Measurements from ENCODE around the gene TYW1B.
"Not testable (repeated sequence)": the region's sequence is repeated elsewhere in the genome, so short reads cannot be mapped to it uniquely, and the experiment has no call there.

Gene TYW1B

GRCh38 chr7:72827839-72828591, at the start of gene TYW1B:
Gene TYW1B, minus strand, starts transcription at chr7:72828200. Its CDS starts 125 bp downstream, at chr7:72828075.
- DNase-seq: peak; percentile 93

DNA sequence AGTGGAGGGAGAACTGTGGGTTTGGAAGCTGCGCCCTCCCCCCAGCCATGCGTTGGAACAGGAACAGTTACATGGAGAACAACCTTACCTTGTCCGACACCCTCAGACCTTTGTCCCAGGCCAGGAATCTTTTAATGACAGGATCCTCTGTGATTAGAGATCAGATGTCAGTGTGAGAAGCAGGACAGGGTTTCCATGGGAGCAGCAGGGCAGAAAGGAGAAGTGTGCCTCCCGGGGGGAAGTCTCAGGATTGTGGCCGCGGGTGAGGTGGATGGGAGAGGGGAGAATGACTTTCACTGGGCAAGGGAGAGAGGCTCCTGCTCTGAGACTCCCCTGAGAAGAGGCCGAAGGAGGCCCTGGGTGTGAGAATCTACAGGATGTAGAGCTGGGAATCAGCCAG, 39.6 kb upstream of the TYW1B start:
- DNase-seq: not testable (repeated sequence)

- not testable (repeated sequence) for DNase-seq
These were observed 30.9 kb upstream of the TYW1B start for GRCh38 chr7:72858846-72859400.

- not testable (repeated sequence) for DNase-seq
These were observed 29.9 kb upstream of the TYW1B start for GRCh38 chr7:72857925-72858324.

- DNase-seq: not testable (repeated sequence)
These were observed 27.3 kb upstream of the TYW1B start for GRCh38 chr7:72855261-72855660.

- DNase-seq: not testable (repeated sequence)
These were observed 24.9 kb upstream of the TYW1B start for GRCh38 chr7:72852937-72853336.

DNA sequence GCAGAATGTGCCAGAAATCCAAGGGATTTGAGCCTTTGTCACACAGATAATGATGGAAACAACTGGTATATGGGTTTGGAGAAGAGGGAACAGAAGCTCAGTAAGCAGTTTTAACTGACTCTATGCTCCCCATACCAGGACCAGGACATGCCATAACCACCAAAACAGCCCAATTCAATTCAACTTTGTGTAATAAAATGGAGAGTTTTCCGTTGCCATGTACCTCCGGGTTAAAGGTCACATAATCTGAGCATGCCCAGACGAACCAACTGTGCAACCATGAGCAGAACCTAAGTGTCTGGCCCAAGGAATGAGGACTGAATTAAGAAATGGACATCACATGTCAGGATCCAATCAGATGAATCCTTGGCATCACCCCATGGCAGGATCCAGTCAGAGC, 22.7 kb upstream of the TYW1B start:
- DNase-seq: not testable (repeated sequence)

DNA sequence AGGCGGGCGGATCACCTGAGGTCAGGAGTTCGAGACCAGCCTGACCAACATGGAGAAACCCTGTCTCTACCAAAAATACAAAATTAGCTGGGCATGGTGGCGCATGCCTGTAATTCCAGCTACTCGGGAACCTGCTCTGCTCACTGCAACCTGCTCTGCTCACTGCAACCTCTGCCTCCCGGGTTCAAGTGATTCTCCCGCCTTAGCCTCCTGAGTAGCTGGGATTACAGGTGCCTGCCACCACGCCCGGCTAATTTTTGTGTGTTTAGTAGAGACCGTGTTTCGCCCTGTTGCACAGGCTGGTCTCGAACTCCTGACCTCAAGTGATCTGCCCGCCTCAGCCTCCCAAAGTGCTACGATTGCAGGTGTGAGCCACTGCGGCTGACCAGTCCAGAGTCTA, 16.1 kb upstream of the TYW1B start:
- DNase-seq: not testable (repeated sequence)

- DNase-seq: not testable (repeated sequence)
These were observed 15.2 kb upstream of the TYW1B start for GRCh38 chr7:72843166-72843565.

DNA sequence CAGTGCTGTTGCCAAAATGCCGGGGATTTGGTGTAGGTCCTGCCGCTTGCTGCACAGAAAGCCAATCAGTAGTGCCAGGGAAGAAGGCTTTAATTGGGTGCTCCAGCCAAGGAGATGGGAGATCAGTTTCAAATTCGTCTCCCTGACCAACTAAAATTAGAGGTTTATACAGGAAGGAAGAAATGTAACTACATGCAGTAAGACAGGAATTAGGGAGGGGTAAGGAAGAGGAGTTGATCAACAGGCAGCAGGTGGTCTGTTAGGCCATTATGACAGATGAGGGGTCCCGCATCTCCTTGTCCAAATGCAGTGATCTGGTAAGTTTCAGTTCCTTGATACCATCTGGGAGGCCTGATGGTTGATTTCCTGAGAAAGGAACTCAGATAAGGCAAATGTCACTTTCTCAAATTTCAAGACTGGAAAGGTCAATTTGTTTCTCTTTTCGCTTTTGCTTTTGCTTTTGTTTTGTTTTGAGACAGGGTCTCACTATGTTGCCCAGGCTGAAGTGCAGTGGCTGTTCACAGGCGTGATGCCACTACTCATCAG, 13.0 kb upstream of the TYW1B start:
- not testable (repeated sequence) for DNase-seq

- DNase-seq: not testable (repeated sequence)
These were observed 10.3 kb upstream of the TYW1B start for GRCh38 chr7:72838315-72838714.

- DNase-seq: not testable (repeated sequence)
These were observed 9.3 kb upstream of the TYW1B start for GRCh38 chr7:72837291-72837690.

- DNase-seq: not testable (repeated sequence)
These were observed 2.6 kb upstream of the TYW1B start for GRCh38 chr7:72830567-72830966.

GRCh38 chr7:72829687-72830354, 1.8 kb upstream of the TYW1B start:
- DNase-seq: peak; percentile 34

DNA sequence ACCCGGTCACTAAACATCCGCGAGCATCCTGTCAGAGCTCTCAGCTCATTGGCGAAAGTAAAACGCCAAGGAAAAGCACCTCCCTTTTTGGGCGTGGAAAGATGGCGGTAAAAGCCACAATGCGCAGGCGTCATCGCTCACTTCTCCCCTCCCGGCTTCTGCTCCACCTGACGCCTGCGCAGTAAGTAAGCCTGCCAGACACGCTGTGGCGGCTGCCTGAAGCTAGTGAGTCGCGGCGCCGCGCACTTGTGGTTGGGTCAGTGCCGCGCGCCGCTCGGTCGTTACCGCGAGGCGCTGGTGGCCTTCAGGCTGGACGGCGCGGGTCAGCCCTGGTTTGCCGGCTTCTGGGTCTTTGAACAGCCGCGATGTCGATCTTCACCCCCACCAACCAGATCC, 1.3 kb upstream of the TYW1B start:
- peak; percentile 96 for DNase-seq

DNA sequence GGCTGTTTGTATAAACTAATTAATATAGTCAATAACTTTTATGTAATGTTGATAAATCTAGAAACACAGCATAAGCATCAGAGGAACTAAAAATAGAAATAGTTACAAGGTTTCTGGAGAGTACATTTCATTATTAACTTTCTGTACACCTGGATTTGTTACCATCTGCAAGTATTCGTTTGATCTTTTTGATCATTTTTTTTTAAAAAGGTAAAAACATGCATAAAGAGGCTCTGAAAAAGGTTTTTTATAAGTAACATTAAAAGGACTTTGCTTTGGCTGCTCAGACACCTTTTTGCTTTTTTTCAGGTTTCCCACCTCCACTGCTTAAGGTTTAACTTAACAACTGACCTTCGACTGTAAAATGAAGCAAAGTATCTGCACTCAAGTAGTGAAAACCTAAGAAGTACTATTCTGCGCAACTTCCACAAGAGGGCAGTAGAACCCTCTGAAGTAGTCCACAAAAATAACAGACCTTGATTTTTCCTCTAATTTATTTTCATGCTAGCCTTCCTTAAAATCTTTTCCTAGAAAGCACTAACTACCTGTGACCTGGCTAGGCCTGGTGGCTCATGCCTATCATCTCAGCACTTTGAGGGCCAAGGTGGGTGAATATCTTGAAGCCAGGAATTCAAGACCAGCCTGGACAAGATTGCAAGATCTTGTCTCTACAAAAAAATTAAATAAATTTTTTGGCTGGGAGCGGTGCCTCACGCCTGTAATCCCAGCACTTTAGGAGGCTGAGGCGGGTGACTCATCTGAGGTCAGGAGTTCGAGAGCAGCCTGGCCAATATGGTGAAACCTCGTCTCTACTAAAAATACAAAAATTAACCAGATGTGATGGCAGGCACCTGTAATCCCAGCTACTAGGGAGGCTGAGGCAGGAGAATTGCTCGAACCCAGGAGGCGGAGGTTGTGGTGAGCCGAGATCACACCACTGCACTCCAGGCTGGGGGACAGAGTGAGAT, 4.0 kb downstream of the TYW1B start:
- not testable (repeated sequence) for DNase-seq

- not testable (repeated sequence) for DNase-seq
These were observed 5.5 kb downstream of the TYW1B start for GRCh38 chr7:72822497-72822896.

DNA sequence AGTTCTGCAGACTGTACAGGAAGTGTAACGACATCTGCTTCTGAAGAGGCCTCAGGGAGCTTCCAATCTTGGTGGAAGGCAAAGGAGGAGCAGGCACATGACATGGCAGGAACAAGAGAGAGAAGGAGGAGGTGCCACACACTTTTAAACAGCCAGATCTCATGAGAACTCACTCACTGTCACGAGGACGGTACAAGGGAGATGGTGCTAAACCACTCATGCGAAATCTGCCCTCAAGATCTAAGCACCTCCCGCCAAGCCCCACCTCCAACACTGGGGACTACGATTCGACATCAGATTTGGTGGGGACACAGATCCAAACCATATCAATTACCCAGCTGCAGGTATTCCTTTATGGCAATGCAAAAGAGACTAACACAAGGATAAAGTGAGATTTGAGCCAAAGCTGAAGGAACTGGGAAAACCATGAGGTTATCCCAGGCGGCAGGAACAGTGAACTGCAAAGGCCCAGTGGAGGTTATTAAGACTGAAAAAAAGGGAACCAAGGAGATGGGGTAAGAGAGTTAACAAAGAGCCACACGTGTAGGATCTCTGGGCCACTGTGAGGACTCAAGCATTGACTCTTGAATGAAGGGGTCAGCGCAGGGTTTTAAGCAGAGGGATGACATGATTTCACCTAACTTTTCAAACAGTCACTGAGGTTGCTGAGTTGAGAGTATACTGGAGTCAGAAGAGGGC, 9.2 kb downstream of the TYW1B start:
- DNase-seq: not testable (repeated sequence)

DNA sequence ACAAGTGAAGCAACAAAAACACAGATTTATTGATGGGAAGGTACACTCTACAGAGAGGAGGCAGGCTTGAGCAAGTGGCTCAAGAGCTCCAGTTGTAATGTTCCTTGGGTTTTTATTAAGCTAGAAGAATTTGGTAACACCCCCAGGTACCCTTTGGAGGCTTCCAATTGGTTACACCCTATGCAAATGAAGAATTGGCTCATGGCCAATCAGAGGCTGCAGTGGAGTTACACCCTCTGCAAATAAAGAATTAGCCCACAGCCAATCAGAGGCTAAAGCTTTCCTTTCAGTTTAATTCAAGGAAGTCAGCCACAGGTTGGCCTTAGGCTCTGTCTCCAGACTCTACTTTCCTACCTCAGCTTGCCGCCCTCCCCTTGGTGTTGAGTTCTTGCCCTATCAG, 10.3 kb downstream of the TYW1B start:
- not testable (repeated sequence) for DNase-seq

GRCh38 chr7:72816370-72817157, 11.4 kb downstream of the TYW1B start:
- DNase-seq: not testable (repeated sequence)

DNA sequence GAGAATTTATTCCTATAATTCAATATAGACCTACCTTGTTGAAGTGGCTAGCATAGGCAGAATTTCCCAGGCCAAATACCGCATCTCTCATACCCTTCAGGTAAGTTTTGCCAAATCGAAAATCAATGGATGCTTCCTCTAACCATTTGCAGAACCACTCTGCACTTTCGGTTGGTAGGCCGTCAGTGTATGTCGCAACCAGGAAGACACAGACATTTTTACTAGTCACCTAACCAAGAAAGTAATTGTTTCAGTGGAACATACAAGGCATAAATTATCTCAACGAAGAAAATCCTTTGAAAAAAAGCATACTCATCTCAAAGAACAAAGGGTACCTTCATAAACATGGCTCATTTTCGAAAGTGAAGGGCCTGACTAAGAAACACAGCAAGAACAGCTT, 17.6 kb downstream of the TYW1B start:
- DNase-seq: not testable (repeated sequence)
